HG03025 (cell line): ENCODE data around the gene ANKRD60.

Experiments used
- ATAC-seq: cut with Tn5 transposase; IDR thresholded peaks from one replicate; pipeline ENCODE4 v1.9.1; 2021; ENCODE audit warnings: mild to moderate bottlenecking, moderate library complexity; ENCODE audit not compliant: unreplicated experiment, low FRiP score

ANKRD60 gene

DNA sequence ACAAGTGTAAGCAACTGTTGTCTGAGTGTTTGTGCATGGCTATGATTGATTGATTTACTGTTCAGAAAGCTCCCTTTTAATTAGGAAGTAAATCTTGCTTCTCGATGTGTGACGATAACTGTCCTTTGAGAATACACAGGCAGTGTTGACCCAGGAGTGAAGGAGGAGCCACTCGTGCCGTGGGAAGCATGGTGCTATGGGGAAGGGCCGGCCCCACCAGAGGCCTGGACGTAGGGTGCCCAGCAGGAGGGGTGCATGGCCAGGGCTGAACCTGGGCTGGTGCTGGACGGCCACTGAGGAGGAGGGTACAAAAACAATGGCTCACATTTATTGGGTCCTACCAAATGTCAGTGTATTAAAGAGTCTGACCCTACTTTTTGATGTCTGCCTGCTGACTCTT, 60.7 kb downstream of the ANKRD60 start:
- no peak for ATAC-seq
